Activated CD4-positive, alpha-beta T cell treated with anti-CD3 and anti-CD28 coated beads, Interleukin-2, Interleukin-4, amounts not matched to agents 100 ng/mL and 50 ng/mL, durations not matched to agents 16 hours and 8 hours (primary cell): ENCODE results near the gene MYO7B.

Experiments used
- DNase-seq: peaks from one replicate; pipeline ENCODE4 v3.0.0-alpha.2; 2020; ENCODE audit warnings: low spot score

The MYO7B gene

DNA sequence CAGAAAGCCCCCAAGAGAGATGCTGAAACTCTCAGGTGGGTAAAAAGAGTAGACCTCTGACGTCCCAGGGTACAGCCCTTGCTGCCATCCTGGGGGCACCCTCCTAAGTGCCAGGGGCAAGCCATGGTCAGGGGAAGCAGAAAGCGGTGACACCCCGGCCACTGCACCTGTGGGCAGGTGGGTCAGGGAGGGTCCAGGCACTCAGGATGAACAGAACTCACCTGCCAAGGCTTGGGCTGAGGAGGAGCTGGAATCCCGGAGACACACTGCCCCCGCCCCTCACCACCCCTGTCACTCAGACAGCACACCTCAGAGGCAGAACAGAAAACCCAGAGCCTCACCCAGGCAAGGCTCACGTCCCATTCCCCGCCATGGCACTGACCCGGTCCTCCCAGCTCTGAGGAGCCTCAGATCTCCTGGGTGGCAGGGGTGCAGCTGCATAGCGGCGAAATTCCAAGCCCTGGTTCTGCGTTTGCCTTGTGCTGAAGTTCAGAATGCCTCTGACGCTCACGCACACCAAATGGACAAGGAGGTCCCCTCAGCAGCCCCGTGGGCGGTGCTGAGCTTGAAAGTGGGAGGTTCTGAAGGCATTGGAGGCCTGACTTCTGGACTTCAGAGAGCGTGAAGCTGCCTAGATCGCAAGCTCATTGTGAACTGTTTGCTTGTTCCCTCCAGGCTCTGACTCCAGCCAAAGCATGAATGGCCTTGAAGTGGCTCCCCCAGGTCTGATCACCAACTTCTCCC lies 114.7 kb downstream of the MYO7B start:
- DNase-seq: no peak

DNA sequence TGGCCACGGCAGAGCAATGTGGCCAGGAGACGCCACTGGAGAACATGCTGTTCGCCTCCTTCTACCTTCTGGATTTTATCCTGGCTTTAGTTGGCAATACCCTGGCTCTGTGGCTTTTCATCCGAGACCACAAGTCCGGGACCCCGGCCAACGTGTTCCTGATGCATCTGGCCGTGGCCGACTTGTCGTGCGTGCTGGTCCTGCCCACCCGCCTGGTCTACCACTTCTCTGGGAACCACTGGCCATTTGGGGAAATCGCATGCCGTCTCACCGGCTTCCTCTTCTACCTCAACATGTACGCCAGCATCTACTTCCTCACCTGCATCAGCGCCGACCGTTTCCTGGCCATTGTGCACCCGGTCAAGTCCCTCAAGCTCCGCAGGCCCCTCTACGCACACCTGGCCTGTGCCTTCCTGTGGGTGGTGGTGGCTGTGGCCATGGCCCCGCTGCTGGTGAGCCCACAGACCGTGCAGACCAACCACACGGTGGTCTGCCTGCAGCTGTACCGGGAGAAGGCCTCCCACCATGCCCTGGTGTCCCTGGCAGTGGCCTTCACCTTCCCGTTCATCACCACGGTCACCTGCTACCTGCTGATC lies 115.4 kb downstream of the MYO7B start:
- DNase-seq: no peak

DNA sequence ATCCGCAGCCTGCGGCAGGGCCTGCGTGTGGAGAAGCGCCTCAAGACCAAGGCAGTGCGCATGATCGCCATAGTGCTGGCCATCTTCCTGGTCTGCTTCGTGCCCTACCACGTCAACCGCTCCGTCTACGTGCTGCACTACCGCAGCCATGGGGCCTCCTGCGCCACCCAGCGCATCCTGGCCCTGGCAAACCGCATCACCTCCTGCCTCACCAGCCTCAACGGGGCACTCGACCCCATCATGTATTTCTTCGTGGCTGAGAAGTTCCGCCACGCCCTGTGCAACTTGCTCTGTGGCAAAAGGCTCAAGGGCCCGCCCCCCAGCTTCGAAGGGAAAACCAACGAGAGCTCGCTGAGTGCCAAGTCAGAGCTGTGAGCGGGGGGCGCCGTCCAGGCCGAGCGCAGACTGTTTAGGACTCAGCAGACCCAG lies 115.9 kb downstream of the MYO7B start:
- DNase-seq: no peak

DNA sequence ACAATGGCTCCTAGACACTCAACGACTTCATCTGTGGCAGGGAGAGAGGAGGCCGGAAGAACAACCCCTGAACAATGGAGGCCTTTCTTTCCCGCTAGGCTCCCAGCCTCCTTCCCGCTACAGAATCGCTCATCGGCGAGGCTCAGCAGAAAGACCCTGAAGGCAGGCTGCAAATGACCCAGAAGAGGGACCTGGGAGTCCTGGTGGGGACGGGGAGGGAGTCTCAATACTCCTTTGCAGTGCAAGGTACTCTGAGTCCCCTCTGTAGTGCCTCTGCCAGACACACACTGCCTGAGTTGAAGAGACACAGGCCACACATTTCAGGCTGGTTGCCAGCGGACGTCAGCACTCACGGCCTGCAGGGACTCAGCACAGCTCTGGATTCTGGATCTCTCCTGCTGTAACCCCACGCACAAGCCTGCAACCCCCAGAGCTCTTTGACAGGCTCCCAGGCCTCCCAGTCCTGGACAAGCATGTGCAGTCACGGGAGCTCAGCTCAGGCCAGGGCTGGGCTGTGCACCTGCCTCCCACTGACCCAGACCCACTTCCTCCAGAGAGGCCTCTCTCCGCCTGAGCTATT lies 116.6 kb downstream of the MYO7B start:
- DNase-seq: no peak

DNA sequence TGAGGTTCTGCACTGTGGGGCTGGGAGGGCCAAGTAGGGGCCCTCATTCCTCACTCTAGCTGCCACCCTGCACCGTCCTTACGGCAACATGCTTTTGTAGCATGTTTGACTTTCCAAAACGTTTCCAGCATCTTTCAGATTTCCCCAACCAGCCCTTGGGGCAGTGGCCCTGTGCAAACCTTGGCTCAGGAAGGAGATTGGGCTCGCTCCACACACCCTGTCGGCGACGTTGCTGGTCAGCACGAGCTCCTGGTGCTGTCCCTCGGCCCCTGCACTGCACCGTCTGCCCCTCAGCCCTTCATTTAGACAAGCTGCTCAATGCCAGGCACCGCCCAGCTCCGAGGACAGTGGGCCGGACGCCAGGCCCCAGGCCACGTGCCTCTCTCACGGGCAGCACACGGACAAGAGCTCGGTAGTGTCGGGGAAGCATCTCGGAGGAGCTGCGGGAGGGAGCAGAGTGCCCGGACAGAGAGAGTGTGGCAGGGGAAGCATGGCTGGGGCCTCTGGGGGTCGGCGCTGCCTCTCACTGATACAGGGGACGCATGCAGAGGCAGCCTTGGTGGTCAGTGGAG lies 117.4 kb downstream of the MYO7B start:
- DNase-seq: no peak

DNA sequence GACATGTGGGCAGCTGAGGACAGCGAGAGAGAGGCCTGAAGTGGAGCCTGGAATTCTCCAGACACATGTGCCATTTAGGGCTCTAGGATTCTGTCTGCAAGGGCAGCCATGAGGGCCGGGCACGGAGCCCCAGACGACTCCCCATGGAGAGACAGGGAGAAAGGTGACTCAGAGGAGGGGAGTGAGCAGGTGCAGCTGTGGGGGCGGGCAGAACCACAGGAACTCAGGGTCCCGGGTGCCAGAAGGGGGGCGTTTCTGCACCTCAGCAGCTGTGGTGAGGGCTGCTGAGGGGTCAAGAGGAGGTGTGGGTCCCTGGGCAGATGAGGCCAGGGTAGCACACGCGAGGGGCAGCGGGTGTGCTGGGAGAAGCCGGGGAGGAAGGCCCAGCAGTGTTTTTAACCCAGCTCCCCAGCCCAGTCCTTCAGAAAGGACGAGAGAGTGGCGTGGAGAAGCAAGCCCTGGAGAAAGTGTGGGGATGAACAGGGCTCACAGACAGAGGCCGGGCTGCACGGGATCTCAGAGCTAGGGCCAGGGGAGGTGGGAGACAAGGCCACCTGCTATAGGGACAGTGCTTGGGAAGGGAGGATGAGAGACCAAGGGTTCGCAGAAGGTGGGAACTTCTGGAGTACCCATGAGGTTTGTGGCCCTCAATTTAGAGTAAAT lies 118.1 kb downstream of the MYO7B start:
- DNase-seq: no peak

DNA sequence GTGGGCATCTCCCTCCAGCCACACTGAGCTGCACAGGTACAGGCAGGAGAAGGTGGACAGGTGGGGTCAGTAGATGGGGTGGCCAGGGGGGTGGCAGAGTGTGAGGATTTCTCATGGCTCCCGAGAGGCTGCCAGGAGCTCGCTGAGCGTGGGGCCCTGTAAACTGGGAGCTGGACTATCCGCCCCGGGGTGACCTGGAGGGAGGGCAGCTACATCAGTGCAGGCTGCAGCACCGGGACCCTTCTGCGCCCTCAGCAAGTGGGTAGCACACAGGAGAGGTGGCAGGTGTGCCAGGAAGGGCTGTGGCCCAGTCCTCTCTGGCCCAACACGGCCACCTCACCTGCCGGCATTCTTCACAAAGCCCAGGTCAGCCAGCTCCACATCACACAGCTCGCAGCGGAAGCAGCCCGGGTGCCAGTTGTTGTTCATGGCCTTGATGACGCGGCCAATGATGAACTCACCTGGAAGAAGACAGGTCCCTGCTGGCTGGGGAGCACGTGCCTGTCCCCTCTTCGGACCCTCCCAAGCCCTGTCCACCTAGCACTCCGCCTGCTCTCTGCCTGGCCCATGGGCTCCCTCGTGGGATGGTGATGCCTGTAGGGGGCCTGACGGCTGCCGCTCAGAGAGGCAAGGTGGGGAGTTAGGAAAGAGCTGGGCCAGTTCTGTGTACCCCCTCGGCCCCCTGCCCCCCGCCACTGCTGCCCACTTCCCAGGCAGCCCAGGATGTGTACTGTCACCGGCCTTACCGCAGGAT lies 118.8 kb downstream of the MYO7B start:
- DNase-seq: no peak

DNA sequence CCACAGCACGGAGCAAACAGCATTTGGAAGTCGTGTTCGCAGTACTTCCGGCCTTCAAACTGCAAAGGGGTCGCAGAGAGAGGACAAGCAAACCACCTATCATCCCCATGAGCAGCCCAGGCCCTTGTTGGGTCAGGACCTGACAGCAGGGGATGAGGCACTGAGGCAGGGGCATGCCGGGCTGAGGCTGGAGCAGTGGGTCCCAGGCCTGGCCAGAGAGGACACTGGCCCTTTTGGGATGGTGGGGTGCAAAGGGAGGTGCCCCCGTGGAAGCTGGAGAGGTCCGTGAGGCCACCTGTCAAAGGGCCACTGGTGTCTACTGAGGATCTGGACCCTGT lies 119.3 kb downstream of the MYO7B start:
- DNase-seq: no peak

DNA sequence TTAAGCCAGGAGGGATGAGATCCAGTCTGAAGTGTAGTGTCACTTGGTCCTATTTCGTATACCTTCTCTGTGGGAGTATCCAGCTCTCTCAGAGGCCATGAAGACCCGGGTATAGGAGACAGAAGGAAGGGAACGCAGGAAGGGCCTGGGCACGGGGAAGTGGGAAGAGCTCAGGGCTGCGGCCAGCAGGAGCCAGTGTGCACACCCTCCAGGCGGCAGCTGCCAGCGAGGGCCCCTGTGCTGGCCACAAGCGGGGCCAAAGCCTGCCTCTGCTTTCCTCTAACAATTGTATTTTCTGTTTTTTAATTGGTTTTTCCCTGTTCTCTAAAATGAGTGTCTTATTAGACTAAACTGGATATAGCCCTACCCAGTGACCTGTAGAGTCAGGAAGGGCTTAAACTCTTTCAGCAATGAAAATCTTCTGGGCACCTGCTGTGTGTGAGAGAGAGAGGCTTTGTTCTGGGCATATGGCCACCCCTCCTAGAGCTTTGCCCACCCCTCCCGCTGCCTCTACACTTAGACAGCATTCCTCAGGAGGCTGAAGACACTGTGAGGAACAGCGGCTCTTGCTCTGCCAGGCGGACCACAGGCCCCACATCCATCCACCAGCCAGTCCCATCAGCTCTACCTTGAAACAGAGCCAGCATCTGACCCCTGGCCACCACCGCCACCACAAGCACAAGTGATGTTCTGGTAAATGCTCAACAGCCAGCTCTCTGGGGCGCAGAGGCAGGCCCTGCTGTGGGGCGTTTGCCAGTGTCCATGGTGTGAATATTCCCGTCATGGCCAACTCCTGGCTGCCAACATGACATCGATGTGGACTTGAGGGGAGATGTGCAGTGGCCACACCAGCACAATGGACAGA lies 120.0 kb downstream of the MYO7B start:
- no peak for DNase-seq

DNA sequence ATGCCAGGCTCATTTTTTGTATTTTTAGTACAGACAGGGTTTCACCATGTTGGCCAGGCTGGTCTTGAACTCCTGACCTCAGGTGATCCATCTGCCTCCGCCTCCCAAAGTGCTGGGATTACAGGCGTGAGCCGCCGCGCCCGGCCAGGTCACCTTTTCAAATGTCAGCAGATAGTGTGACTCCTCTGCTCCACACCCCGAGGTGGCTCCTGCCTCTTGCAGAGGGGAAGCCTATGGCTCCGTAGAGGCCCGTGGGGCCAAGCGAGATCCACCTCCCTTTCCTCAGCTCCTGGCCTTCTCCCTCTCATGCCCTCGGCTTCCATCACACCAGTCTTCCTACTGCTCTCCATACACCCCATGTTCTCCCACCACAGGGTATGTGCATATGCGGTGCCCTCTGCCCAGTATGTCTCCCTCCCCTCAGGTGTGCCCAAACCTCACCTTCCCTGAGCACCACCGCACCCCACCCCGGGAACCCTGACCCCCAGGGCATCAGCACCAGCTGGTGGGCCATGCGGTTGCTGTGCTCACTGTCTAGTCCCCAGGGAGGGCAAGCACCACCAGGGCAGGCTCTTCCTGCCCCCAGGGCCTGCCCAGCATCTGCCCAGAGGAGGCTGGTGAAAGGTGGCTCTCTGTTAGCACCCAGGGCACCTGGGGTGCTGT lies 121.2 kb downstream of the MYO7B start:
- DNase-seq: no peak

DNA sequence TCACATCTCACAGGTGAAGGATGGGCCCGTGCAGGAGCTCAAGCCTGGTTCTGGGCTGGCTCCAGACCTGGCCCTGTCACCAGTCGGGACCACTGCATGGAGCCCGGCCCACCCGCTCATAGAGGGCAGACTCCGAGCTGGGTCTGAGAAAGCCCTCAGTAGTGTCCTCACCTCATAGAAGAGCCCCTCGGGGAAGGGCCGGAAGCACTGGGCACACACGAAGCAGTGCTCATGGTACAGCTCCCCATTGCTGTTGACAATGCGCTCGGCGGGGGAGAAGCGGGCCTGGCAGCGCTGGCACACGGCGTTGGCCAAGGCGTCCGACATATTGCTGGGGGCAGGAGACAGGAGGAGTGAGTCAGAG lies 121.7 kb downstream of the MYO7B start:
- no peak for DNase-seq

DNA sequence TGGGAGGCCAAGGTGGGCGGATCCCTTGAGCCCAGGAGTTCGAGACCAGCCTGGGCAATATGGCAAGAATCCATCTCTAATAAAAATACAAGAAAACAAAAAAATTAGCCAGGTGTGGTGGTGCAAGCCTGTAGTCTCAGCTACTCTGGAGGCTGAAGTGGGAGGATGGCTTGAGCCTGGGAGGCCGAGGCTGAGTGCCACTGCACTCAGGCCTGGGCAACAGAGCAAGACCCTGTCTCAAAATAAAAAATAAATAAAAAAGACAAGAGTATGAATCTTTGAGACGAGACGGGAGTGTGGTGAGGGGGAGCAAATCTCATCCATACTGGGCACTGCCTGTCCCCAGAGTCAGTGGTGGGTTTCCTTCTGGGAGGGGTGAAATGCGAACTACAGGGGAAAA lies 122.7 kb downstream of the MYO7B start:
- DNase-seq: no peak

DNA sequence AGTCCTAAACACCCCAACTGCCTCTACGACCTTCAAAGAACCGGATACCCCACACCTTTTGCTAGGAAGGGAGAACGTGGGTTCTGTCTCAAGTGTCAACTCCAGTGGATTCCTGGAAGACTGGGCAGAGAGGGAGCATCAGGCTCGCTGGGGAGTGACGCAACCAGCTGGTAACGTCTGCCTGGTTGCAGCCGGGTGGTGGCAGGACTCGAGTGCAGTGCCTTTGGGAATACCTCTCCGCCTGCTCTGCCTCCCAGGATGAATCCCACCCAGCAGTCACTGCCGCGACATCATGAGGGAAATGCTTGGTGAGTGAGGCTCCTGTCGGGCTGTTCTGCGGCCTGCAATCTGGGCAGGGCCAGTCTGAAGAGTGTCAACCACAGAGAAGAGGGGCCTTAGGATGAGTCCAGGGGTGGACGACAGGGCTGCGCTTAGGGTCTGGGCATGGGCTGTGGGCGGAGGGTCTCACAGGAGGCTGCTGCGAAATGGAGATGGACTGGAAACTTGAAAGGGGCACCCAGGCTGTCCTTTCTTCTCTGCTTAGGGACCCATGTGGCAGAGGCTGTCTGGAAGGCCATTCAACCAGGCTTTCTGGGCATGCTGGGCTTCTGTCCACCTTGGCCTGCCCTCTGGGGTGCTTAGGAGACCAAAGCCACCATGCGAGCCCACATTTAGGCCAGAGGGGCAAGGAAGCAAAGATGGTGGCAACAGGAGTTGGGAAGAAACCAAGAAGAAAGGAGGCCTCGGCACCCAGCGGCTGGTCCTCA lies 123.3 kb downstream of the MYO7B start:
- DNase-seq: no peak

DNA sequence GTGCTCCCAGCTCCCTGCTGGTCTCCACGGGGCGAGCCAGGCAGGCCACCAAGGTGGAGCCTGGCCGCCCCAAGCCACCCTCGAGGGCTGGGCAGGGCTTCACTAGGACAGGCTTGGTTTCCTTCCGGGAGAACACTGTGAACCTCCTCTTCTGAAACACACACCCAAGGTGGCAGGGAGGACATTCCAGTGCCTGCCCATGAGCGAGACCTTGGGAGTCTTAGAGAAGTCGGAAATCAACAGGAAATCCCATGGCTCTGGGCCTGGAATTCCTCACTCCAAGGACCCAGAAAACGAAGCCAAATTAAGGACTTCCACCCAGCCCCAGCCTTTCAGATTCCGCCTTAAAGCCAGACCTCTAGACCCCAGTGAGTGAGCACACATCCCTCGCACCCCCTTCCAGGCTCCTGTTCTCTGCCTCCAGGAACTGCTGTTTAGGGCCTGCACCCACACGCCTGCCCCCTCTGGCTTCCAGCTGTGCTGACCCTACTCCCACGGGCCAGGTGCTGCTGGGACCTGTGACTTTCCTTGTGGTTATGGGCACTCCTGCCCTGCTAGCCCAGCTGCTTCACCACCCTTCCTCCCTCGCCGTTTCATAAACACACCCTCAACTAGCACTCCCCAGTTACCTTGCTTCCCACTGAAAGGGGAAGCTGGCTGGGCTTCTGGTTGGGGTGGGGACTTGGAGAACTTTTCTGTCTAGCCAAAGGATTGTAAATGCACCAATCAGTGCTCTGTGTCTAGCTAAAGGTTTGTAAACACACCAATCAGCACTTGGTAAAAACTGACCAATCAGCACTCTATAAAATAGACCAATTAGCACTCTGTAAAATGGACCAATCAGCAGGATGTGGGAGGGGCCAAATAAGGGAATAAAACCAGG lies 124.2 kb downstream of the MYO7B start:
- no peak for DNase-seq

DNA sequence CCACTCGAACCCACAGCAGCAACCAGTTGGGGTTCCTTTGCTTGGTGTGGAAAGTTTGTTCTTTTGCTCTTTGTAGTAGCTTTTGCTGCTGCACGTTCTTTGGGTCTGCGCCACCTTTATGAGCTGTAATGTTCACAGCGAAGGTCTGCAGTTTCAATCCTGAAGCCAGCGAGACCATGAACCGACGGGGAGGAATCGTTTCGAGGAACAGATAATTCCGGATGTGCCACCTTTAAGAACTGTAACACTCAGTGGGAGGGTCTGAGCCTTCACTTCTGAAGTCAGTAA lies 124.8 kb downstream of the MYO7B start:
- no peak for DNase-seq

DNA sequence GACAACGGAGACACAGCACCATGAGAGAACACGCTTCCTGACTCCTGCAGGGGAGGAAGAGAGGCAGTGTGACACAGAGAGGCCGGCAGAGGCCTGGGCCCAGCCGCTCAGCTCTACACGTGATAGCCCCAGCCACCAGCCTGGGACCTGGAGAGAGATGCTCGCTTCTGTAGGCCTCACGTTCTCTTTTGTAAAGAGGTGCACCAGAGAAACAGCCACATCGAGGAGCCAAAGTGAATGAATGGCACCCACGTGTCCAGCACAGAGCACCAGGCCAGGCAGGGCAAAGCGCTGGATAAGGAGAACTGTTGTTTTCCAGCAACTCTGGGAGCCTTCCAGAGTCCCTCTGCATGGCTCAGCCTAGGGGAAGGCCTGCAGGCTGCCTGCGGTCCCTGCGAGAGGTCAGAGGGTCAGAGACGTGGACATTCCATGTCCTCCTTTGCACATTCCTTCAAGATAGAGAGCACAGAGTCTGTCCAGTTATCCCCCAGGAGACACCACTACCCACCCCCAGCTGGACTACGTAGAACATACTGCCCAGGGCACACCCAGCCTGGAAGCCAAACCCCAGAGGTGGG lies 125.7 kb downstream of the MYO7B start:
- no peak for DNase-seq

DNA sequence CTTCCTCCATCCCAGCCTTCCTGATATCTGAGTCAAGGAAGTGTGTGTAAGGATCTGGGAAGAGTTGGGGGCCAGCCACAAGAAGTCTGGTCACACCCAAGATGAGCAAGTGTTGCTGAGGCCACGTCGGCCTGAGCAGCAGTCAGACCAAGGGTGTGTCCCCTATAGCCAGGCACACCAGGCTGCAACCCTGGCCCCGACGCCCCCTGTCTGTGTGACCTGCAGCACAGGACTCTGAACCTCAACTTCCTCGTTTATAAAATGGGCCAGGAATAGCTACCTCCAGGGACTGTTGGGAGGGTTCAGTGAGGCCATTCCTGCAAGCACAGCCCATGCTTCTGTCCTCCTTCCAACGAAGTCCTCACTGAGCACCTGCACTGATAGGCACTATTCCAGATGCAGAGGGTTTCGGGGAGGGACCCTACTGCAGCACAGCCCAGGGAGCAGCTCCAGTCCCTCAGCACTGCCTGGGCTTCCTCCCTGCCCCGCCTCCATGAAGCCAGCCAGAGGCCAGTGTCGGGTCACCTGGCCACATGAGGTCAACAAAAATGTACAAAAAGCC lies 126.5 kb downstream of the MYO7B start:
- DNase-seq: no peak

DNA sequence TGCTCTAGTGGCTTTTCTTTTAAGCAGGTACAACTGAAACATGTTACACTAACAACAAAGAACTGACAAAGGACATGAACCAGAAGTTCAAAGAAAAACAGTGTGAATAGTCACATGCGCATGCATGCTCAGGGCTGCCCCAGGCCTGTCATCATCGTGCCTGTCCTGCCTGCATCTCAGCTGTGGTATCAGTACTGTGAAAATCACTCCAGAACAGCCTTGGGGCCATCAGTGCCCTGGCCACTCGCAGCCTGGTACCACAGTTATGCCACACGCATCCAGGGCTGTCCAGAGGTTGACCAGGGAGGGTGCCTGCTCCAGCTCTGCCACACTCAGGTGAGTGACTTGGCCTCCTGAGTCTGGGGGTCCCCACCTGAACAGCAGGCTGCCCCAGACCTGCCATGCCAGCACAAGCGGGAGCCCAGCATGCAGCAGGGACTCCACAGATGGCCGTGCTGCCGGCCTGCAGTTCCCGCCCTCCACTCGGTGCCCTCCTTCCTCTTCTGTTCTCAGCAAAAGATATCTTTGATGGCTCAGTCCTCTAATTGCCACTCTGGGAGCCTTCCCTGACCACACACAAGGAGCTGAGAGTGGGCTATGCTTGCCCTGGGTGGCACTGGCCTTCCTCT lies 127.6 kb downstream of the MYO7B start:
- DNase-seq: no peak
